Neural progenitor cell (in vitro differentiated cells): ENCODE data around the gene PCNX1. TPM values are rescaled to one million over a fixed set of nuclear protein-coding genes. Genes with fewer than 3 reads are reported as not detected.

Experiments used
- DNase-seq: peaks from one replicate; pipeline ENCODE4 v3.0.0-alpha.2; 2016; ENCODE audit warnings: low spot score
- H2AFZ ChIP-seq: fragments of 200-600 bp; sonication (generic); replicated peaks from 2 replicates; pipeline ENCODE4 v1.6.1; 2016; ENCODE audit warnings: antibody characterized with exemption
- H3F3A ChIP-seq: fragments of 200-600 bp; sonication (generic); 2 replicates; pipeline ENCODE4 v1.6.1; 2016; ENCODE audit warnings: antibody characterized with exemption, low read depth
- H3K27ac ChIP-seq: fragments of 200-600 bp; sonication (generic); 2 replicates; pipeline ENCODE4 v1.5.1; 2016; ENCODE audit warnings: mild to moderate bottlenecking
- H3K27me3 ChIP-seq: fragments of 200-600 bp; sonication (generic); 2 replicates; pipeline ENCODE4 v1.6.1; 2016; ENCODE audit warnings: mild to moderate bottlenecking, moderate library complexity
- H3K36me3 ChIP-seq: fragments of 200-600 bp; sonication (generic); 2 replicates; pipeline ENCODE4 v1.5.1; 2016
- H3K4me1 ChIP-seq: fragments of 200-600 bp; sonication (generic); 2 replicates; pipeline ENCODE4 v1.6.1; 2016; ENCODE audit warnings: mixed run types
- H3K4me2 ChIP-seq: fragments of 200-600 bp; sonication (generic); 2 replicates; pipeline ENCODE4 v1.6.1; 2016
- H3K4me3 ChIP-seq: fragments of 200-600 bp; sonication (generic); 2 replicates; pipeline ENCODE4 v1.5.1; 2016
- H3K79me2 ChIP-seq: fragments of 200-600 bp; sonication (generic); 2 replicates; pipeline ENCODE4 v1.6.1; 2016; ENCODE audit warnings: low read depth
- H3K9ac ChIP-seq: fragments of 200-600 bp; sonication (generic); 2 replicates; pipeline ENCODE4 v1.6.1; 2016
- H3K9me3 ChIP-seq: fragments of 200-600 bp; sonication (generic); 2 replicates; pipeline ENCODE4 v1.5.1; 2016; ENCODE audit warnings: low read depth
- H4K20me1 ChIP-seq: fragments of 200-600 bp; sonication (generic); 2 replicates; pipeline ENCODE4 v1.6.1; 2016; ENCODE audit warnings: low read depth
- H3K27ac Mint-ChIP-seq: 3 replicates; pipeline ENCODE4 v1.8.0; 2021; ENCODE audit warnings: mixed read lengths
- H3K27me3 Mint-ChIP-seq: 2 replicates; pipeline ENCODE4 v1.8.0; 2022; ENCODE audit warnings: low read depth, mild to moderate bottlenecking, inconsistent platforms, moderate library complexity, mixed read lengths; ENCODE audit not compliant: insufficient read depth
- H3K36me3 Mint-ChIP-seq: 3 replicates; pipeline ENCODE4 v1.8.0; 2021; ENCODE audit warnings: mixed read lengths
- H3K4me1 Mint-ChIP-seq: 3 replicates; pipeline ENCODE4 v1.8.0; 2021; ENCODE audit warnings: mixed read lengths
- H3K4me3 Mint-ChIP-seq: 3 replicates; pipeline ENCODE4 v1.8.0; 2021; ENCODE audit warnings: mild to moderate bottlenecking, moderate library complexity, mixed read lengths
- H3K9me3 Mint-ChIP-seq: 3 replicates; pipeline ENCODE4 v1.8.0; 2020; ENCODE audit warnings: mixed read lengths
- EZH2 ChIP-seq: fragments of 200-600 bp; sonication (generic); IDR thresholded peaks from 2 replicates; pipeline ENCODE4 v1.6.1; 2017; ENCODE audit warnings: antibody characterized with exemption, mild to moderate bottlenecking, moderate library complexity
- EZH2phosphoT487 ChIP-seq: fragments of 200-600 bp; sonication (generic); IDR thresholded peaks from 2 replicates; pipeline ENCODE4 v1.6.1; 2017; ENCODE audit warnings: antibody characterized with exemption
- total RNA-seq: library from RNA; depleted of rRNA; stranded (reverse); fragments of >200 nt; gene quantifications from 2 replicates; pipeline ENCODE4 v1.2.3, GENCODE V29; 2015; ENCODE audit warnings: low replicate concordance
- TF ChIP-seq, protein P1 (sequence below): fragments of 200-600 bp; sonication (generic); IDR thresholded peaks from 2 replicates; pipeline ENCODE4 v1.5.1; 2017; ENCODE audit warnings: antibody characterized with exemption, mild to moderate bottlenecking

The PCNX1 gene
- total RNA-seq, 1 donor from 2014 or later: 48.6 TPM

GRCh38 chr14:71105177-71105576, 197.9 kb downstream of the PCNX1 start:
- H3K9me3 ChIP-seq: no peaks in the 10 kb centered on the region
- no peaks in the 10 kb centered on the region for H3K79me2 ChIP-seq
- H3K27me3 ChIP-seq: no peaks in the 10 kb centered on the region
- Mint-ChIP-seq H3K9me3 (no peaks in the 10 kb centered on the region), H3K27ac (no peak overlapping the region), H3K4me1 (no peaks in the 10 kb centered on the region), H3K4me3 (no peak overlapping the region), H3K27me3 (no peaks in the 10 kb centered on the region), H3K36me3 (peaks cover 28% of the 10 kb centered on the region)
- H3K4me3 ChIP-seq: no peak overlapping the region
- no peak for DNase-seq
- no peak overlapping the region for H3K27ac ChIP-seq
- no peaks in the 10 kb centered on the region for H3K4me1 ChIP-seq
- peaks cover 6% of the 10 kb centered on the region for H3F3A ChIP-seq
- H3K4me2 ChIP-seq: no peak overlapping the region
- H3K9ac ChIP-seq: no peak overlapping the region
- TF ChIP-seq EZH2phosphoT487 (no peak), EZH2 (no peak)
- TF ChIP-seq, protein P1, sequence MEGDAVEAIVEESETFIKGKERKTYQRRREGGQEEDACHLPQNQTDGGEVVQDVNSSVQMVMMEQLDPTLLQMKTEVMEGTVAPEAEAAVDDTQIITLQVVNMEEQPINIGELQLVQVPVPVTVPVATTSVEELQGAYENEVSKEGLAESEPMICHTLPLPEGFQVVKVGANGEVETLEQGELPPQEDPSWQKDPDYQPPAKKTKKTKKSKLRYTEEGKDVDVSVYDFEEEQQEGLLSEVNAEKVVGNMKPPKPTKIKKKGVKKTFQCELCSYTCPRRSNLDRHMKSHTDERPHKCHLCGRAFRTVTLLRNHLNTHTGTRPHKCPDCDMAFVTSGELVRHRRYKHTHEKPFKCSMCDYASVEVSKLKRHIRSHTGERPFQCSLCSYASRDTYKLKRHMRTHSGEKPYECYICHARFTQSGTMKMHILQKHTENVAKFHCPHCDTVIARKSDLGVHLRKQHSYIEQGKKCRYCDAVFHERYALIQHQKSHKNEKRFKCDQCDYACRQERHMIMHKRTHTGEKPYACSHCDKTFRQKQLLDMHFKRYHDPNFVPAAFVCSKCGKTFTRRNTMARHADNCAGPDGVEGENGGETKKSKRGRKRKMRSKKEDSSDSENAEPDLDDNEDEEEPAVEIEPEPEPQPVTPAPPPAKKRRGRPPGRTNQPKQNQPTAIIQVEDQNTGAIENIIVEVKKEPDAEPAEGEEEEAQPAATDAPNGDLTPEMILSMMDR: no peak
- no peak overlapping the region for H2AFZ ChIP-seq
- H4K20me1 ChIP-seq: no peaks in the 10 kb centered on the region
- H3K36me3 ChIP-seq: peaks cover 10% of the 10 kb centered on the region

GRCh38 chr14:71107921-71108320, 200.7 kb downstream of the PCNX1 start:
- Histone ChIP-seq H3K27me3 (no peaks in the 10 kb centered on the region), H3K79me2 (no peaks in the 10 kb centered on the region), H4K20me1 (no peaks in the 10 kb centered on the region), H3K4me1 (no peaks in the 10 kb centered on the region), H3K4me3 (no peak overlapping the region), H3K36me3 (peaks cover 32% of the 10 kb centered on the region), H3K27ac (no peak overlapping the region), H3K9me3 (no peaks in the 10 kb centered on the region), H3K4me2 (no peak overlapping the region), H3F3A (peaks cover 6% of the 10 kb centered on the region), H3K9ac (no peak overlapping the region), H2AFZ (no peak overlapping the region)
- Mint-ChIP-seq H3K36me3 (peaks cover 30% of the 10 kb centered on the region), H3K4me1 (no peaks in the 10 kb centered on the region), H3K27me3 (no peaks in the 10 kb centered on the region), H3K27ac (no peak overlapping the region), H3K9me3 (no peaks in the 10 kb centered on the region), H3K4me3 (no peak overlapping the region)
- TF ChIP-seq EZH2: no peak
- TF ChIP-seq EZH2phosphoT487: no peak
- TF ChIP-seq, protein P1: no peak
- DNase-seq: no peak

DNA sequence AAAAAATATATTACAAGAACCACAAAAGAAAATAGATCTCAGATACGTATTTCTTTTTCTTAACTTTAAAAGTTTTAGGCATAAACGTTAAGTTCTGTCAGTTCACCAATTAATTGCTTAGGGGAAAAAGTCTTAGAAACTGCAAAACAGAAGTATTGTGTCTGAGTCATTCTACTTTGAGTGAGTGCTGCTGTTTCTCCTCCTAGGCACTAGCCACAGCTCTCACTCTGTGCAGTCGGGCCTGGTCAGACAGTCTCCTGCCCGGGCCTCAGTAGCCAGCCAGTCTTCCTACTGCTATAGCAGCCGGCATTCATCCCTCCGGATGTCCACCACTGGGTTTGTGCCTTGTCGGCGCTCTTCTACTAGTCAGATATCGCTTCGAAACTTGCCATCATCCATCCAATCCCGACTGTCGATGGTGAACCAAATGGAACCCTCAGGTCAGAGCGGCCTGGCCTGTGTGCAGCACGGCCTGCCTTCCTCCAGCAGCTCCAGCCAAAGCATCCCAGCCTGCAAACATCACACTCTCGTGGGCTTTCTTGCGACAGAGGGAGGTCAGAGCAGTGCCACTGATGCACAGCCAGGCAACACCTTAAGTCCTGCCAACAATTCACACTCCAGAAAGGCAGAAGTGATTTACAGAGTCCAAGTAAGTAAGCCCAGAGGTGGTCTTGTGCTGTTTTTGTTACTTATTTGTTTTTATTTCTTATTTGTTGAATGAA, 201.3 kb downstream of the PCNX1 start:
- Histone ChIP-seq H3K4me1 (no peaks in the 10 kb centered on the region), H3K9ac (no peak overlapping the region), H4K20me1 (no peaks in the 10 kb centered on the region), H3F3A (peaks cover under 1% of the 10 kb centered on the region), H3K79me2 (no peaks in the 10 kb centered on the region), H3K4me2 (no peak overlapping the region), H3K27ac (no peak overlapping the region), H3K27me3 (no peaks in the 10 kb centered on the region), H3K36me3 (peaks cover 37% of the 10 kb centered on the region), H3K9me3 (no peaks in the 10 kb centered on the region), H2AFZ (no peak overlapping the region), H3K4me3 (no peak overlapping the region)
- H3K36me3 Mint-ChIP-seq: peaks cover 30% of the 10 kb centered on the region
- peak overlapping the region; percentile 21 for H3K27ac Mint-ChIP-seq
- no peaks in the 10 kb centered on the region for H3K27me3 Mint-ChIP-seq
- no peak overlapping the region for H3K4me3 Mint-ChIP-seq
- no peak for DNase-seq
- no peaks in the 10 kb centered on the region for H3K4me1 Mint-ChIP-seq
- H3K9me3 Mint-ChIP-seq: no peaks in the 10 kb centered on the region
- TF ChIP-seq, protein P1: no peak
